ENCODE measurements around the gene ACTL7A.
"Not testable (repeated sequence)": the region's sequence is repeated elsewhere in the genome, so short reads cannot be mapped to it uniquely, and the experiment has no call there.

Gene ACTL7A

DNA sequence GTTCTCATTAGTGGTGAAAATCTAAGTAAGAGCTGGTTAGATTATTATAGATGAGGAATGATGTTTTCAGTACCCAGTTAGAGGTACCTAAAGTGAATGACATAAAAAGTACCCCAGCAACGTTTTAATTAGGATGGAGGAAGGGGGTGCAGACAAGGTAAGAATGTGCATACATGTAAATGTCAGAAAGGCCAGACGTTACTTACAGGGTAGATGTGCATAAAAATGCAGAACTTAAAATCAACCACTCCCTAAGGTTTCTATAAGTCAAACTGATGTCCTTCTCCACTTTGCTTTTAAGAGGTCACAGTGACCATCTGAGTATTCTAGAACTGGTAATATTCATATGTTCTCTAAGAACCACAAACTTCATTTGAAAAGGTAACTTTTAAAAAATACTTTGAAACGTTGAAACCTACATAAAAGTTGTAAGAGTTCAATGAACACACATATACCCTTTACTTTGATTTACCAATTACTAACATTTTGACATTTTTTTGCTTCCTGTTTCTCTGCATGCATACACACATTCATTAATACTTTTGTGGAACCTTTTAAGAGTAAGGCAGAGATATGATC is 18.8 kb downstream of the ACTL7A start:
- DNase-seq = no peak

DNA sequence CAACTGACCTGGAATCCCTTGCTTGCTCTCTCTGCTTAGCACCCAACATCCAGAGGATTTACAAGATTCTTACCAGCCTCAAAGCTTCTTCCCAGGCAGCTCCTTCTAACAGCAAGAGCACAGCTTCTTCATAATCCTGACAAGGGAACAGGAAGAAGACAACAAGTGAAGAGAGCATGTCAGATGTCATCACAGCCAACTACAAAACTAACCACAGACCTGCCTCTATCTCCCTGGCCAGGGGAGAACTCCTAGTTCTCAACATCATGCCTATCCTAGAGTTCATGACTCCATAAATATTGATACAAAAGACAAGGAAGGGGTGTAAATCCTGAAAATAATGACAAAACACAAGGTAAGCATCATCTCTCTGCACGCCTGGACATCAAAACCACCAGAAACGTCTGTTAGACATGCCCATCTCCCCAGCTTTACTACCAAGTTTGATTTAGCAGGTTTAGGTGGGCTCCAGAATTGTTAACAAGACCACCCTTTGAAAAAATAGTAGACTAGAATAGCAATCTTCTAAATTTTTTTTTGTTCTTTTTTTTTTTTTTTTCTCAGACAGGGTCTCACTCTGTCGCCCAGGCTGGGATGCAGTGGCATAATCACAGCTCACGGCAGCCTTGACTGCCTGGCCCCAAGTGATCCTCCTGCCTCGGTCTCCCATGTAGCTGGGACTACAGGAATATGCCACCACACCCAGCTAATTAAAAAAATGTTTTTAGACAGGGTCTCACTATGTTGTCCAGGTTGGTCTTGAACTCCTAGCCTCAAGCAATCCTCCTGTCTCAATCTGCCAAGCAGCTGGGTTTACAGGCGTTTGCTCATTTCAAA is 20.2 kb downstream of the ACTL7A start:
- DNase-seq = no peak

DNA sequence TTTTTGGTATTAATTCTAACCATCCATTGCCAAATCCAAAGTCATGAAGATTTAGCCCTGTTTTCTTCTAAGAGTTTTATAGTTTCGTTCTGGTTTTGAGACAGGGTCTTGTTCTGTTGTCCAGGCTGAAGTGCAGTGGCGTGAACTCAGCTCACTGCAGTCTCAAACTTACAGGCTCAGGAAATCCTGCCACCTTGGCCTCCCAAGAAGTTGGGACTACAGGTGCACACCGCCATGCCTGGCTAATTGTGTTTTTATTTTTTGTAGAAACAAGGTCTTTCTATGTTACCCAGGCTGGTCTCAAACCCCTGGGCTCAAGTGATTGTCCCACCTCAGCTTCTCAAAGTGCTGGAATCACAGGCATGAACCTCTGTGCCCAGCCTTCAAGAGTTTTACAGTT is 21.0 kb downstream of the ACTL7A start:
- no peak for DNase-seq

DNA sequence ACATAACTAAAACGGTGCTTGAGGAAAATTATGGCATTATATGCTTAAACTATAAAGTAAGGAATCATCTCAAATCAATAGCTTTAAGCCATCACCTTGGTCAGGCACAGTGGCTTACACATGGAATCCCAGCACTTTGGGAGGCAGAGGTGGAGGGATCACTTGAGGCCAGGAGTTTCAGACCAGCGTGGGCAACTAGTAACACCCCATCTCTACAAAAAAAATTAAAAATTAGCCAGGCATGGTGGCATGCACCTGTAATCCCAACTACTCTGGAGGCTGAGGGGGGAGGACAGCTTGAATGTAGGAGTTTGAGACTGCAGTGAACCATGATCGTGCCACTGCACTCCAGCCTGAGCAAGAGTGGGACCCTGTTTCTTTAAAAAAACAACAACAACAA is 22.6 kb downstream of the ACTL7A start:
- no peak for DNase-seq

DNA sequence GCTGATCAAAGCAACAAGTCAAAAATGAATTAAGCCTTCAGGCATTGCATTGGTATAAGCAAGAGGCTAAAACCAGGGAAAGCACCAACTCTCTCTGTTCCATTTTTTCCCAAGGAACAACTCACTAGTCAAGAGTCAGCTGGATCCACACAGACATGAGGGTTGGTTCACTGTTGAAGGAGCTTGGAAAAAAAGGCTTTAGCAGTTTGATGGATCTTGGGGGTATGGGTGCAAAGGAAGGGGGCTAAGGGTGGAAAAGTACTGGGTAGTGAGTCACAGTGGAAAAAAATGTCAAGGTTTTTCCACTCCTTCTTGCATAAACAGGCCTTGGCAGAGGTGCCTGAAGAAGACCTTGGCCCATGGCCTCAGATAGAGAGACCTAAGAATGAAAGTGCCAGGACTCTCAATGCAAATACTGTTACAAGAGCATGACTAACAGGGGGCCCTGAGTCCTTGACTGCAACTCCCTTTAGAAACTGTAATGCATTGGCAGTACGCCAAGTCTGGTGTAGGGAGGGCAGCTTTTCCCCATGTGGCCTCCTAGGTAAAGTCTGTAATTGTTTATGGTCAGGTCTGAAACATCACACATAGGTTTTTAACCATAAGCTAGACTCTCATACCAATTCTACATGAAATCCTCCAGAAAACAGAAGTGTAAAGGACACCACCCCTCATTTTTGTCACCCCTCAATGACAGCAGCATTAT is 23.7 kb downstream of the ACTL7A start:
- no peak for DNase-seq

DNA sequence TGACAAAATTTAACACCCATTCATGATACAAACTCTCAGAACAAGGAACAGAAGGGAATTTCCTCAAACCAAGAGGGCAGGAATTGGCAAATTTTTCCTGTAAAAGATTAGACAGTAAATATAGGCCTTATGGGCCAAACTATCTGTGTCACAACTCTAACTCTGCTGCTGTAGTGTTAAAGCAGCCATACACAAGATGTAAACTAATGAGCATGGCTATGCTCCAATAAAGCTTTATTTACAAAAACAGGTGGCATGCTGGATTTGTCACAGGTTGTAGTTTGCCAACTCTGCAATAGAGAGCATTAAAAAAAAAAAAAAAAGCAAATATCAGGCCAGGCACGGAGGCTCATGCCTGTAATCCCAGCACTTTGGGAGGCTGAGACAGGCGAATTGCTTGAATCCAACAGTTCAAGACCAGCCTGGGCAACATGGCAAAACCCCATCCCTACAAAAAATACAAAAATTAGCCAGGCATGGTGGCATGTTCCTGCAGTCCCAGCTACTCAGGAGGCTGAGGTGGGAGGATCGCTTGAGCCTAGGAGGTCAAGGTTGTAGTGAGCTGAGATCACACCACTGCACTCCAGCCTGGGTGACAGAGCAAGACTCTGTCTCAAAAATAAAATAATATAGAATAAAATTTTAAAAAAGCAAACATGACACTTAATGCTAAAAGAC is 24.7 kb downstream of the ACTL7A start:
- DNase-seq = not testable (repeated sequence)

DNA sequence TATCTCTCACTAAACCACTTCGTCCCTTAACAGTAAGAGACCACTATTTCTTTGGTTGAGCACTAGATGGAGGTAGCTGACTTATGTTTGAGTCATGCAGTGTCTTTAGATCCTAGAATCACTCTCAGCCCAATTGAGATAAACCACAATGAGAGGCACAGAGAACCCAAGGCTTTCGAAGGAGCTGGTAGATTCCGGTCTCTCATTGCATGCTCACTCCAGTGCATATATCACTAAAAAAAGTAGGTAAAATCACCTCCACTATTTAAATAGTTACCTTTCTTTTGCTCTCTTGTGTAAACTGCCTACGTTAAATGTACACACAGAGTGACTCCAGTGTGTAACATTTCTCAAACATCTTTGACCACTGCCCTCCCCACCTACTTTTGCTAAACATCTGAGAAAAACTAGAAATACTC is 27.6 kb downstream of the ACTL7A start:
- DNase-seq = no peak

DNA sequence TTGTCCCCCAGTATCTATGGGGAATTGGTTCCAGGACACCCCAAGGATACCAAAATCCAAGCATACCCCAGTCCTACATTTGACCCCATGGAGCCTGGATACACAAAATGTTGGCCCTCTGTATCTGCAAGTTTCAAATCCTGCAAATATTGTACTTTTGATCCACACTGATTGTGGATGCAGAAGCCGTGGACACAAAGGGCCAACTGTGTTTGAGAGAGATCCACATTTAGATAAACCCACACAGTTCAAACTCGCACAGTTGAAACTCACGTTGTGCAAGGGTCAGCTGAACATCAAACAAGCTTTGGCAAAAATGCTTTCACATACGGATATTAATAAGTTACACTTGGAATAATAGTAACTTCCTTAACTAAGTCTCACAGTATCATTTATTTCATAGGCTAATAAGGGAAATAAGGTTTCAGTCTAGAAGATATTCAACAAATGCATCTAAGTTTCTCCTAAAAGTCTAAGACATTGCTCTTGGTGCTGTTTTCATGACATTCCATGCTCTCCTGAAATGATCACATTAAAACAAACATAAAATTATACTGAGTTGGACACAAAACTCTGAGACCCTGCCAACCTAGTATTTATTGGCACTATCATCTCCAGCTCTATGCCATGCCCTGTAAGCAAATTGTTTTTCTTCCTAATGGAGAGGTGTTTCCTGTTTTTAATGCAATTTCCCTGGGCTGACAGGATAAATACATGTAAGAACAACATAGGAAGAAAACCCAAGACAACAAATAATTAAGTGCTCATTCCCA is 32.3 kb downstream of the ACTL7A start:
- DNase-seq = no peak

DNA sequence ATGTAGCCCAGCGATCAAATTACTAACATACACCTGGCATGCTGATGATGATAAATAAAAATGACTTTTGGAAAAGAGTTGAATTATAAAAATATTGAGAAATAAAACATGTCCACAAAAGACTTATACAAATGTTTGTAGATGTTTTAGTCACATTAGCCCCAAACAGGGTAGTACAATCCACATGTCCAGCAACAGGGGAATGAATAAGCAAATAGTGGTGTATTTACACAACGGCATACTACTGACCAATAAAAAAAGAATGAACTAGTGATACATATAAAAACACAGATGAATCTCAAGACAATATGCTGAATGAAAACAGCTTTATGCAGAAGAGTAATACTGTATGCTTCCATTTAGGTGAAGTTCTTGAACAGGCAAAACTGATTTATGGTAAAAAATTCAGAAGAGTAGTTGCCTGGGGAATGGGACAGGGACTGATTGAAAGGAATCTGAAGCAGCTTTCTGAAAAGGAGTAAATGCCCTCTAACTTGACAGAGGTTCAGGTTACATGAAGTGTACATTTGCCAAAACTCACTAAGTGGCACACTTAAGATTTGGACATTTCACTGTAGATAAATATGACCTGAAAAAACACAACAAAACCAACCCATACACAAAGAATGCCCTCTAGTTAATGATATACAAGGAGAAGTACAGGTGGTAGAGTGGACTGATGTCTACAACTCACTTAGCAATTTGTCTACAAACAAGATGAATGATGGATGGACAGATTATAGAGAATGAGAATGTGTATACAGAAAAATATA is 35.4 kb downstream of the ACTL7A start:
- DNase-seq = no peak

DNA sequence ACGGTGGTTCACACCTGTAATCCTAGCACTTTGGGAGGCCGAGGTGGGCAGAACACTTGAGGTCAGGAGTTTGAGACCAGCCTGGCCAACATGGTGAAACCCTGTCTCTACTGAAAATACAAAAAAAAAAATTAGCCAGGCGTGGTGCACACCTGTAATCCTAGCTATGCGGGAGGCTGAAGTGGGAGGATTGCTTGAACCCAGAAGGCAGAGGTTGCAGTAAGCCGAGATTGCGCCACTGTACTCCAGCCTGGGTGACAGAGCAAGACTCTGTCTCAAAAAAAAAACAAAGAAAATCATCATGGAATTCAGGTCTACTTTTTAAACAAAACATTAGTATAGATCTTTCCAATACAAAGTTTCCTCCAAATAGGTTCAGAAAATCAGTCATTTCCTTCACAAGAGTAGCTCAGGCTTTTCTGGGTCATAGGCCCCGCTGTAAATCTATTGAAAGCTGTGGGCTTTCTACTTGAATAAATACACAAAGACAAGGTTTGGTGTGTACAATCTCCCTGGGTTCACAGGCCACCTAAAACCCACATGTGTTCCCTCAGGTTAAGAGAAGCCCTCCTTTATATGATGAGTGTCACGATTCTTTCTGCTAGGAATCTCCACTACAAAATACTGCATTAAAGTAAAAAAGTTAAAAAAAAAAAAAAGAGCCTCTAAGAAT is 37.1 kb downstream of the ACTL7A start:
- not testable (repeated sequence) for DNase-seq

DNA sequence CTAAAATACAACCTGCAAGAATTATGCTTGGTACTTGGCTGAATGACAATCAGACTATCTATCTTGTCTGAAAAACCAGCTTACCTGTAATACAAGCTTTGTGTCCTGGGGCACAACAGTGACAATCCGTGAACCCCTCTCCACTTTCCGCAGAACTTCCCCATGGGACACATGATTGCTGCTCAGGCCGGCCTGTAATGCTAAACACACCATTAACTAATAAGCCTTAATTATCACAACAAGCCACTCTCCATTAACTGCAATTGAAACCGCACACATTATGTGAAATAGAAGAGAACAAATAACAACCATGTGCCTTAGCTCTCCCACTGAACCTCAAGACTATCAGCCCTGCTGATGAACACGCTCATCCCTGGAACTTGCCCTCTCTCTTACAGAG is 38.1 kb downstream of the ACTL7A start:
- no peak for DNase-seq

DNA sequence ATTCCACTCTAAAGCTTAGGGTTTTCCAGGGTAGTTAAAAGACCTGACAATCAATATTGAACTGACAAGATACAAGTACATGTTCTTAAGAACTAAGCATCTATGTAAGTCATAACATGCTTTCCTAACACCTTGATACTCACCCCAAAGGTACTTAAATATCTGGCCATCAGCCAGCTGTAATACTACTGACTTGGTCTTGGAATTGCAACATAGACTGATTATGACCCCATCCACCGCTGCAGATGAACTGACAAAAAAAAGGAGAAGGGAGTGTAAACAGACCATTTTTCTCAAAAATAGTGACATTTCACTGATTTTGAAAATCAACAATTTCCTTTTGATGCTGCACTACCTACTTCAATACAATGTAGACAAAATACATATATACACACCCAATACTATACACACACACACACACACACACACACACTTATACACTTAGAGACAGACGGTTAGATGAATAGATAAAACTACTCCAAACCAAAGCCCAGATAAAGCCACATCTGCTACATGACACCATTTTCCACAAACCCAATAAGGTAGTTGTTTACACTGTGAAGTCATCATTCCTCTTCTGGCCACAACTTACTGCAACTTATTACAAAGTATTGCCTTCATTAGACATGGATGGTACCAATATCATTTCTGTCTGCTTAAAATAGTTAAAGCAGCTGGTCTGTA is 41.5 kb downstream of the ACTL7A start:
- no peak for DNase-seq

DNA sequence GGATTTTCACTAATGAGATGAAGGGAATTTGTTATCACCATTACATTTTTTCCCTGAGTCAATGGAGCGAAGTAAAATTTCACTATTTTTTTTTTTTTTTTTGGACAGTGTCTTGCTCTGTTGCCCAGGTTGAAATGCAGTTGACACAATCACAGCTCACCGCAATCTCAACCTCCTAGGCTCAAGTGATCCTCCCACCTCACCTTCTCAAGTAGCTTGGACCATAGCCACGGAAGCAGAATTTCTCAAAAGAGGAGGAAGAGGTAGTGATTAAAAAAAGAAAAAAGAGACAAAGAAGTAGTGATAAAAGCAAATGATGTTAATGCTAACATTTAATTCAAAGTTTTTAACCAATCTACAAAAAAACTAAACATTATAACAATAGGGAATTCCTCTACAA is 42.1 kb downstream of the ACTL7A start:
- no peak for DNase-seq

DNA sequence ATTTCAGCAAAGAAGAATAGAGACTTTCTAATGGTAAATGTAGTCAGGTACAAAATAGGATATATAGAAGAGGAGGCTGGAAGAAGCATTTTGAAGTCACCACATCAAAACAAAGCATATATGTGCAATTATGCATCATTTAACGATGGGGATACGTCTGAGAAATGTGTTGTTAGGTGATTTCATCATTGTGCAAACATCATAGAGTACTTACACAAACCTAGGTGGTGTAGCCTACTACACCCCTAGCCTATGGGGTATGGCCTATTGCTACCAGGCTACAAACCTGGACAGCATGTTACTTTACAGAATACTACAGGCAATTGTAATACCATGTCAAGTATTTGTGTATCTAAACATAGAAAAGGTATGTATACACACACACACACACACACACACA is 43.4 kb downstream of the ACTL7A start:
- no peak for DNase-seq

DNA sequence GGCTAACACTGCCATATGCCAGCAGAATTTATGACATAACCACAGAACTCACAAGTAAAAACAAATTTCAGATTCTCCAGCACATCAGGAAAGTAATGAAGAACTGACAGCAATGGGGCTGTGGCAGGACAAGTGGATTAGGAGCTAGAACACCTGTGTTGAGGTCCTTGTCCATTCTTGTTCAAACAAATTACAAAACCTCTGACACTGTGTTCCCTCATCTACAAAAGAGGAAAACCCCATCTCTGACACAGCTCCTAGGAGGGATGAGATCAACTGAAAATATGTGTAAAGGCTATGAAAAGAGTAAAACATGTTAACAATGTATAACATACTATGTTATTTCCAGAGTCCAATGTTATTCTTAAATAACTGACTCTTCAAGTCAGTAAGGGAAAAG is 48.3 kb downstream of the ACTL7A start:
- DNase-seq = no peak

DNA sequence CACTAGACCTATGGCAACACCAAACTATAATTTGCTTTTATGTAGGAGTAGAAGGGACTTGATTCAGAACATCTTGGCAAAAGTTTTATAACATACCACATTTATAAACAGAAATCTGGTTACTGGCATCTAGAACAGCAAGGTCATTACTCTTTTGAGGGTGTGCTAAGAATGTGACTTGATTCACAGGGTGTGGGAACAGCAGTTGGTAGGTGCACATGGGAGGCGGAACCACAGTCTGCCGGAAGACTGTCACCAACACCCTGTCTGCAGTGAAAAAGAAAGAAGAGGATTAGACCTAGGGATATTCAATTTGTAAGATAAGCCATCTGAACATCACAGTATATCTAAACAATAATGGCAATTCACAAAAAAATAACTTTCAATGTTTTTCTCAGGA is 48.8 kb downstream of the ACTL7A start:
- no peak for DNase-seq

DNA sequence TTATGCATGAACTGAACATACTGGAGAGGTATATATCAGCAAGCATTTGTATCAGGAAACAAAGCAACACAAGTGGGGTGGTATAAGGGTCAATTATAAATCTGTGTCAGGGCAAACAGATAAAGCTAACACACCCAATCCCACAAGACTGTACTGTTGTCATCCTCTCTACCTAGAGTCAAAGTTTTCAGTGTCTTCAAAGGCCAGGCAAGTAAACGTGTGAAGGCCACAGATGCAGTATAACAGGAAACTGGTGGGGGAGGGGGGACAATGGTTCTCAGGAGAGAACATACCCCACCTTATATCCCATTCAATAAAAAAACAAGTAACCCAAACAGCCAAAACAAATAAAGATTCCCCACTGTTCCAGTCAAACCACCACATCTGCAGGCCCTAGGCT is 49.8 kb downstream of the ACTL7A start:
- DNase-seq = no peak
